Thyroid gland (tissue), 4 donors: Measurements from ENCODE around the gene PTPRN2. TPM values are rescaled to one million over a fixed set of nuclear protein-coding genes. Genes with fewer than 3 reads are reported as not detected.
"Not testable (repeated sequence)": the region's sequence is repeated elsewhere in the genome, so short reads cannot be mapped to it uniquely, and the experiment has no call there.

ENCODE experiments used
- DNase-seq, 2 donors: peaks; one replicate each; pipeline ENCODE4 v3.0.0-alpha.2; 2019
- H3K27ac ChIP-seq, 3 donors: fragments of 200-600 bp; sonication (generic); 1 replicate in 2 of 3; 2 replicates in 1 of 3; pipeline ENCODE4 v1.5.1; 2016 to 2019; ENCODE audit warnings: mild to moderate bottlenecking in 1 of 3, moderate library complexity in 1 of 3
- H3K27me3 ChIP-seq: fragments of 200-600 bp; sonication (generic); one replicate; pipeline ENCODE4 v1.5.1; 2019
- H3K36me3 ChIP-seq, 2 donors: fragments of 200-600 bp; sonication (generic); one replicate each; pipeline ENCODE4 v1.5.1; 2016 to 2019
- H3K4me1 ChIP-seq, 2 donors: fragments of 200-600 bp; sonication (generic); one replicate each; pipeline ENCODE4 v1.5.1; 2017 to 2019
- H3K4me3 ChIP-seq, 3 donors: fragments of 200-600 bp; sonication (generic); replicated peaks in 1 of 3; 1 replicate in 2 of 3; 2 replicates in 1 of 3; pipeline ENCODE4 v1.5.1; 2016; ENCODE audit warnings: mild to moderate bottlenecking in 1 of 3
- H3K9me3 ChIP-seq: fragments of 200-600 bp; sonication (generic); one replicate; pipeline ENCODE4 v1.5.1; 2017
- POLR2A ChIP-seq, 2 donors: fragments of 450-650 bp; IDR thresholded peaks; one replicate each; pipeline ENCODE4 v1.6.1; 2017; ENCODE audit warnings: antibody characterized with exemption in 2 of 2, mild to moderate bottlenecking in 2 of 2, moderate library complexity in 1 of 2
- WGBS, 2 donors: methylation state at CpG; one replicate each; pipeline ENCODE4 v1.1.5; 2017; 5-methylcytosine and 5-hydroxymethylcytosine counted together
- intact Hi-C: fragments of 100-400 bp; cut with DNase I; formaldehyde crosslinking; loops from one replicate; pipeline ENCODE4 v1.15.1; 2023
- total RNA-seq, 4 donors: library from RNA; depleted of rRNA; stranded (reverse); fragments of >200 nt; gene quantifications; one replicate each; pipeline ENCODE4 v1.2.3, GENCODE V29; 2016
- TF ChIP-seq, protein P1 (sequence below), 6 experiments: fragments of 200-600 bp in 3 of 6; fragments of 450-650 bp in 3 of 6; sonication (generic) in 3 of 6; IDR thresholded peaks; one replicate each; pipeline ENCODE4 v1.5.1; 2016 to 2019; ENCODE audit warnings: antibody characterized with exemption in 6 of 6, mild to moderate bottlenecking in 2 of 6, inconsistent platforms in 1 of 6, moderate library complexity in 1 of 6

PTPRN2 gene
- total RNA-seq, 4 donors from 2014 or later: 4.2 to 9.9 (median 7.7) TPM

DNA sequence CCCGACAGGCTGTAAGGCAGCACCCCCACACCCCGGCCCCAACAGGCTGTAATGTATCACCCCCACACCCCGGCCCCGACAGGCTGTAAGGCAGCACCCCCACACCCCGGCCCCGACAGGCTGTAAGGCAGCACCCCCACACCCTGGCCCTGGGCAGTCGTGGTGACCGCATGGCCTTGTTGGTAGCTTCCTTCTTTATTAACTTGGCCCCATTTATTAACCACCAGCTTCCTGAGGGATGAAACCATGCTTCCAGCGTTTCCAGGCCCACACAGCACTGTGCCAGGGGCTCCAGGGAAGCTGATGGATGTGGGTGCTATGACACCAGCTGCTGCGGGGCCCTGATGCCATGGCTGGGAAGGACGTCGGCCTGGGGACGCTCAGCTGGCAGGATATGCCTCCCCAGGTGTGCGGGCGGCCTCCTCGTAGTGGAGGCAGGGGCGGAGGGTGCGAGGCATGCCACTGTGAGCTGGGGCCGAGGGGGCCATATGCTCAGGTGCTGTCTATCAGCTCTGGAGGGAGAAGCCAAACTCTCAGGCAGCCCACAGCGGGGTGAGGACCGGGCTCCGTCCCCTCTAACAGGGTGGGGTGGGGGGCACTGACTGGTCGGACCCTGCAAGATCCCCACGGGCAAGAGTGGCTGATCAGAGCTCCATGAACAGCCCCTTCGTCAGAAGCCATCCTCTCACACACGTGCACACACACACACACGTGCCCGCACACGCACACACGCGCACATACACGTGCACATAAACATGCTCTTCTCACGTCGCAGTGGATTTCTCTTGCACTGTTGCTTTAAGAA is 311.0 kb downstream of the PTPRN2 start:
- Histone ChIP-seq H3K27me3 (no peaks in the 10 kb centered on the region), H3K27ac (no peak overlapping the region), H3K36me3 (no peaks in the 10 kb centered on the region), H3K4me1 (no peaks in the 10 kb centered on the region), H3K4me3 (no peak overlapping the region), H3K9me3 (no peaks in the 10 kb centered on the region)
- 77 to 82% methylated on average over 27 of the region's 34 CpGs for WGBS, 2 donors
- intact Hi-C loops: no loop called here
- TF ChIP-seq POLR2A (IDR thresholded peaks at IDR 0.05): no peak
- TF ChIP-seq, protein P1, sequence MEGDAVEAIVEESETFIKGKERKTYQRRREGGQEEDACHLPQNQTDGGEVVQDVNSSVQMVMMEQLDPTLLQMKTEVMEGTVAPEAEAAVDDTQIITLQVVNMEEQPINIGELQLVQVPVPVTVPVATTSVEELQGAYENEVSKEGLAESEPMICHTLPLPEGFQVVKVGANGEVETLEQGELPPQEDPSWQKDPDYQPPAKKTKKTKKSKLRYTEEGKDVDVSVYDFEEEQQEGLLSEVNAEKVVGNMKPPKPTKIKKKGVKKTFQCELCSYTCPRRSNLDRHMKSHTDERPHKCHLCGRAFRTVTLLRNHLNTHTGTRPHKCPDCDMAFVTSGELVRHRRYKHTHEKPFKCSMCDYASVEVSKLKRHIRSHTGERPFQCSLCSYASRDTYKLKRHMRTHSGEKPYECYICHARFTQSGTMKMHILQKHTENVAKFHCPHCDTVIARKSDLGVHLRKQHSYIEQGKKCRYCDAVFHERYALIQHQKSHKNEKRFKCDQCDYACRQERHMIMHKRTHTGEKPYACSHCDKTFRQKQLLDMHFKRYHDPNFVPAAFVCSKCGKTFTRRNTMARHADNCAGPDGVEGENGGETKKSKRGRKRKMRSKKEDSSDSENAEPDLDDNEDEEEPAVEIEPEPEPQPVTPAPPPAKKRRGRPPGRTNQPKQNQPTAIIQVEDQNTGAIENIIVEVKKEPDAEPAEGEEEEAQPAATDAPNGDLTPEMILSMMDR (IDR thresholded peaks at IDR 0.05): no peak
- no peak for DNase-seq

DNA sequence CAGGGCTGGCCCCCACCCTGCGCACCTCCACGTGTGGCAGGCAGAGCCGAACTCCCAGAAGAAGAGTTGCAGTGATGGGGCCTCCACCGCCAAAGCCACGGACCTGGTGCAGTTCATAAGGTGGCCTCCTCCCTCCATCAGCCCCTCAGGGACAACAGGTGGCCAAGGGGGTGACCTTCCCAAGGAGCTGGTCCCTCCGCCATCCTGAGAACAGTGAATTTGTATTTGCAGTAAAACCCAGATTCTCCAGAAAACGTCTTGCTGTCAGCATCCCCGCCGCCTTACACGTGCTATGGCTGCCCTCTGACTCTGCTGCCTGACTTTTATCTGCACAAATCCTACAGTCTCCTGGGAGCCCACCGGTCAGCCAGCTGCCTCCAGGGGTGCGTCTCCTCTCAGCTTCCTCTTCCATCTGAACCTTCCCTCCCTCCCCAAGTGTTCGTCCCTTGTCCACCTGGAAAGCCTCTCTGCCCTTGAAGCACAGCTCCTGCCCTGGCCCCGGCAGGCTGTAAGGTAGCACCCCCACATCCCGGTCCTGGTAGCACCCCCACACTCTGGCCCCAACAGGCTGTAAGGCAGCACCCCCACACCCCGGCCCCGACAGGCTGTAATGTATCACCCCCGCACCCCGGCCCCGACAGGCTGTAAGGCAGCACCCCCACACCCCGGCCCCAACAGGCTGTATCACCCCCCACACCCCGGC is 311.8 kb downstream of the PTPRN2 start:
- no peak overlapping the region for H3K27ac ChIP-seq

DNA sequence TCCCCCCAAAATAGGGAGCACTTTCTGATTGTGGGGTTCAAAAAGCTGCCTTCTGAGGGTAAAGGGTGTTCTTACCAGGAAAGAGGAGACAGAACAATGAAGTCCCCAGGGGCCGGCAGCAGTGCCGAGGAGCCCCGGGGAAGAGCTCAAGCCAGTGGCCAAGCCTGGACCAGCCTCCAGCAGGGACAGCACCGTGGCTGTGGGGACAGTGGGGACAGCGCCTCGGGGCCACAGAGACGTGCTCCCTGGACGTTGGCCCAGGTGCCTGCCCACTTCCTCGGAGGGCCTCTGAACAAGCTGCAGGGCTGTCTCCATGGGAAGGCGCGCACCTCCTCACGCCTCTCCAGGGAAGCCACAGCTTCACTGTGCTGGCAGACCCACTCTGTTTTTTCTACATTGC is 312.6 kb downstream of the PTPRN2 start:
- no peaks in the 10 kb centered on the region for H3K36me3 ChIP-seq
- H3K4me1 ChIP-seq: no peaks in the 10 kb centered on the region
- H3K27ac ChIP-seq: no peak overlapping the region
- no peak for DNase-seq
- H3K9me3 ChIP-seq: no peaks in the 10 kb centered on the region
- 59 to 62% methylated on average over 10 to 12 of the region's 12 CpGs for WGBS, 2 donors
- no peak for TF ChIP-seq POLR2A (IDR thresholded peaks at IDR 0.05)
- TF ChIP-seq, protein P1 (IDR thresholded peaks at IDR 0.05): no peak
- no peaks in the 10 kb centered on the region for H3K27me3 ChIP-seq
- H3K4me3 ChIP-seq: no peak overlapping the region
- intact Hi-C loops: no loop called here

More for the DNA sequence above, 311.8 kb downstream of the PTPRN2 start:
- no peak overlapping the region for H3K4me3 ChIP-seq
- H3K9me3 ChIP-seq: no peaks in the 10 kb centered on the region
- 86 to 89% methylated on average over 12 to 14 of the region's 22 CpGs for WGBS, 2 donors
- H3K36me3 ChIP-seq: no peaks in the 10 kb centered on the region
- TF ChIP-seq, protein P1 (IDR thresholded peaks at IDR 0.05): no peak
- no peak for TF ChIP-seq POLR2A (IDR thresholded peaks at IDR 0.05)
- no peaks in the 10 kb centered on the region for H3K4me1 ChIP-seq
- DNase-seq: no peak
- intact Hi-C loops: no loop called here
- H3K27me3 ChIP-seq: no peaks in the 10 kb centered on the region

DNA sequence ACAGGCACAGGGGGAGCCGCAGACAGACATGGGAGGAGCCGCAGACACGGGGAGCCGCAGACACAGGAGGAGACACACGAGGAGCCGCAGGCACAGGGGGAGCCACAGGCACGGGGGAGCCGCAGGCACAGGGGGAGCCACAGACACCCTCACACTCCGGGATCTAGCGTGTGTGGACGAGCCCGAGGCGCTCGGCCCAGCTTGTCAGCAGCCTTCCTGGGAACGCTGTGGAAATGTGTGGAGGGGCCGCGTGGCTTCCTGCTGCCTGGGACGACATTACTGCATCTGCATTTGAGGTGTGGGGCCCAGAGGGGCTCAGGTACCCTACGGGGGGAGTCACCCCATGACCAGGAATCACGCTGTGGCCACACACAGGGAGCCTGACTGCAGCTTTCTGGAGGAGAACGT is 313.2 kb downstream of the PTPRN2 start:
- intact Hi-C loops: no loop called here
- WGBS, 2 donors: 81 to 92% methylated on average over 18 to 21 of the region's 21 CpGs
- DNase-seq: no peak

DNA sequence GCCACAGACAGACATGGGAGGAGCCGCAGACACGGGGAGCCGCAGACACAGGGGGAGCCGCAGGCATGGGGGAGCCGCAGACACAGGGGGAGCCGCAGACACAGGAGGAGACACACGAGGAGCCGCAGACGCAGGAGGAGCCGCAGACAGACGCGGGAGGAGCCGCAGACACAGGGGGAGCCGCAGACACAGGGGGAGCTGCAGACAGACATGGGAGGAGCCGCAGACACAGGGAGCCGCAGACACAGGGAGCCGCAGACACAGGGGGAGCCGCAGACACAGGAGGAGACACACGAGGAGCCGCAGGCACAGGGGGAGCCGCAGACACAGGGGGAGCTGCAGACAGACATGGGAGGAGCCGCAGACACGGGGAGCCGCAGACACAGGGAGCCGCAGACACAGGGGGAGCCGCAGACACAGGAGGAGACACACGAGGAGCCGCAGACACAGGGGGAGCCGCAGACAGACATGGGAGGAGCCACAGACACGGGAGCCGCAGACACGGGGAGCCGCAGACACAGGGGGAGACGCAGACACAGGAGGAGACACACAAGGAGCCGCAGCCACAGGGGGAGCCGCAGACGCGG is 313.8 kb downstream of the PTPRN2 start:
- H3K4me1 ChIP-seq, H3K27me3 ChIP-seq, H3K9me3 ChIP-seq, H3K4me3 ChIP-seq, intact Hi-C loops, H3K36me3 ChIP-seq, H3K27ac ChIP-seq, DNase-seq: not testable (repeated sequence)
- 91 to 92% methylated on average over 38 of the region's 38 CpGs for WGBS, 2 donors

More for the DNA sequence above, 313.2 kb downstream of the PTPRN2 start:
- TF ChIP-seq POLR2A (IDR thresholded peaks at IDR 0.05): no peak
- TF ChIP-seq, protein P1 (IDR thresholded peaks at IDR 0.05): no peak
- Histone ChIP-seq H3K4me3 (no peak overlapping the region), H3K27me3 (no peaks in the 10 kb centered on the region), H3K4me1 (no peaks in the 10 kb centered on the region), H3K27ac (no peak overlapping the region), H3K9me3 (no peaks in the 10 kb centered on the region), H3K36me3 (no peaks in the 10 kb centered on the region)
